ENCODE measurements around the gene ARMC5.
"Not testable (repeated sequence)": the region's sequence is repeated elsewhere in the genome, so short reads cannot be mapped to it uniquely, and the experiment has no call there.

ARMC5 gene

DNA sequence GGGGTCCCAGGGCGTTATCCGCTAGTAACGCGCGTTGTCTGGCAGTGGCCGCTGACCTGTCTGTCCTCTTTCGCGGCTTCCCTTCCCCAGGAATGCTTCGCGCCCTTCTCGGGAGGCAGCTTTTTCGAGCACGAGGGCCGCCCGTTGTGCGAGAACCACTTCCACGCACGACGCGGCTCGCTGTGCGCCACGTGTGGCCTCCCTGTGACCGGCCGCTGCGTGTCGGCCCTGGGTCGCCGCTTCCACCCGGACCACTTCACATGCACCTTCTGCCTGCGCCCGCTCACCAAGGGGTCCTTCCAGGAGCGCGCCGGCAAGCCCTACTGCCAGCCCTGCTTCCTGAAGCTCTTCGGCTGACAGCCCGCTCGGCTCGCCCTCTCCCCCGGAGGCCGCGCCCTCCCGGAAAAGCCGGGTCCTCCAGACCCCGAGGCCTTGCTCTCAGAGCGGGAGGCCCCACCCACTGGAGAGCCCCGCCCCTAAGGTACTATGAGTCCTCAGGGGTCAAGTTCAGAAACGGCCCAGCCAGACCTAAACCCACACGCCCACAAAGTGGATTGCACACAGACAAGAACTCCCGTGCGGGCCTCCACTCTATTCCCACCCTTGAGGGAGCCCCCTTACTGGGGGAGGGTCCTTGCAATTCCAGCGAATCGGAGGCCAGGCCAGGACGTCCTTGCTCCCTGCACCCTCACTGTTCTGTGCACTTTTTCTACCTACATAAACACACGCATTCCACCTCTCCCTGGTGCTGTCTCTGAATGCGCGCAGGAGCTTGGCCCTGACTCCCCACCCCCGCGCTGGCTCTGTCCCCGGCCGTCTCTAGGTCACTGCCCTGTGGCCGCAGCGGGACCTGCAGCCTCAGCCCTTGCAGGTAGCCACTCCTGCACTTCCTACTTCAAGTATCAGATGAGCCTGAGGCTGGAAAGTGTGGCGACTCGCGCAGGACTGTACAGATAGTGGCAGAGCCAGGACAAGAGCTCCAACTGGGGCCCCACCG is 18.2 kb downstream of the ARMC5 start:
- peak; percentile 27 for DNase-seq (ENCODE audit: low spot score)

DNA sequence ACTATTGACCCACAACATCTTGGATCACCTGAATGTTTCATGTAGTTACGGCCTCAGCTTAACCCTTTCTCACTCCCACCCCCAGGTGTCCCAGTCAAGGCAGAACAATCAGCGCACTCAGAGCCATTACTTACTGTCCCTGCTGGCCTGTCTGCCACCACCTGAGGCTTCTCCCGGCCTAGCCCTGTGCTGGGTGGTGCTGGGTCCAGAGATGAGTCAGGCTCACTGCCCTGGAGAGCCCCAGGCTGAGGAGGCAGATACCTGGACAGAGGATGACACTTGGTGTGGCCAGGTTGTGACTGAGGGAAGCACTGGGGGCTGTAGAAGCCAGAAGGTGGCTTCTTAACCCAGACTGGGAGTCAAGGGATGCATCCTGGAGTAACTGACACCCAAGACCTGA is 19.7 kb downstream of the ARMC5 start:
- DNase-seq (ENCODE audit: low spot score): no peak

DNA sequence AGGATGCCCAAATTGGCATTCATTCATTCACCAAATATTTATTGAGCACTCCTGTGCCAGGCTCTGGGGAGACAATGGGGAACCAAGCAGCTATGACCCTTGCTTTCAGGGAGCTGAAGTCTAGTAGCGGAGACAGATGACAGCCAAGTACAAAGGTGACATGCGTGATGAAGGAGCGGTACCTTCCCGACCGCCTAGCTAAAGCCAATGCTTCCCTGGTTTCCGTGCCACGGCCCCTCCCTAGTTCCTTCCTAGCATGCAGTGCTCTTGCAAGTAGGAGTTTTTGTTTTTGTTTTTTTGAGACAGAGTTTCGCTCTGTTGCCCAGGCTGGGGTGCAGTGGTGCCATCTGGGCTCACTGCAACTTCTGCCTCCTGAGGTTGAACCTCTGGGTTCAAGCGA is 20.4 kb downstream of the ARMC5 start:
- no peak for DNase-seq (ENCODE audit: low spot score)

DNA sequence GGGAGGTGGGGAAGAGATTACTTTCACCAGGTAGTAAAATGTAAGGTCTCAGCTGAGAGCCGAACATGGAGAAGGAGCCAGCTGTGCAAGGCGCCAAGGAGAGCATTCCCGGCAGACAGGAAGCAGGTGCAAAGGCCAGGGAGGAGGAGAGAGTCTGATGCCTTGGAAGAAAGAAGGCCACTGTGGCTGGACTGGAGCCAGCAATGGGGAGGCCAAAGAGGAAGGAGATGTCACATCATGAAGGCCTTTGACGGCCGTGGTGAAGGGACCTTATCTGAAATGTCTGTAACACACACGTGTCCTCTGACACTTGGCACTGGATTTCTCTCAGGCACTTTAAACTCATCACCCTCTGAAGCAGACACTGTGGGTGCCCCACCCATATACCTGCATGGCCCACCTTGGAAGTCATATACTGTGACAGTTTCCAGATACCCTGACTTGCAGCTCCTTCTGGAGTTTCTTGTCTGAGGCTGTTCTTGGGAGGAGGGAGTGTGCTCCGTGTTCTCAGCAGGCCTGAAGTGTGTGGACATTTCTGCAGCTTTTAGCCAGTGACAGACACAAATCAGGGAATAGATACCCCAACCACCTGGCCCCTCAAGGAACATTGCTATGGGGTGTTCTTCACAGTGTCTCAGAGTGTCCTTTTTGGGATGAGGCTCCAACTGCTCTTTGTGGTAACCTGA is 21.7 kb downstream of the ARMC5 start:
- DNase-seq (ENCODE audit: low spot score): no peak

DNA sequence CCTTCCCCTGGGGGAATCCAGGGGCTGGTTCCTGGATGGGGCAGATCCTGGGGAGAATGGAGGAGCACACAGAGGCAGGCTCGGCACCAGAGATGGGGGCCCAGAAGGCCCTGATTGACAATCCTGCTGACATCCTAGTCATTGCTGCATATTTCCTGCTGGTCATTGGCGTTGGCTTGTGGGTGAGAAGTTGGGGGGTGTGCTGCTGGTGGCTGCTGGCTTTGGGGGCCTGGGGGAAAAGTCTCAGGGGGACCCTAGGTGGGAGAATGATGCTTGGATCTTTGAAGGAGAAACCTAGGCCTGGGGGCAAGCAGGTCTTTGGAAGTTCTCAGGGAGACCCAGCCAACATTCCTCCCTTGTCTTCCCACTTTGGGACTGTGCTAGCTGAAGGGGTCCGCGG is 23.8 kb downstream of the ARMC5 start, which contains the start of gene SLC5A2:
SLC5A2 (plus strand) TSS at position 43 of the 400 bp plus-strand sequence; CDS start at position 57, 14 bp downstream.
- DNase-seq (ENCODE audit: low spot score): no peak

DNA sequence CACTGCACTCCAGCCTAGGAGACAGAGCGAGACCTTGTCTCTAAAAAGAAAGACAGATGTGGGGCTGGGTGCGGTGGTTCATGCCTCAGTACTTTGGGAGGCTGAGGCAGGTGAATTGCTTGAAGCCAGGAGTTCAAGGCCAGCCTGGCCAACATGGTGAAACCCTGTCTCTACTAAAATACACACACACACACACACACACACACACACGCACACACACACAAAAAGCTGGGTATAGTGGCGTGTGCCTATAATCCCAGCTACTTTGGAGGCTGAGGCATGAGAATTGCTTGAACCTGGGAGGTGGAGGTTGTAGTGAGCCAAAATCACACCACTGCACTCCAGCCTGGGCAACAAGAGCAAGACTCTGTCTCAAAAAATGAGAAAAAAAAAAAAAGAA is 24.7 kb downstream of the ARMC5 start:
- not testable (repeated sequence) for DNase-seq (ENCODE audit: low spot score)

DNA sequence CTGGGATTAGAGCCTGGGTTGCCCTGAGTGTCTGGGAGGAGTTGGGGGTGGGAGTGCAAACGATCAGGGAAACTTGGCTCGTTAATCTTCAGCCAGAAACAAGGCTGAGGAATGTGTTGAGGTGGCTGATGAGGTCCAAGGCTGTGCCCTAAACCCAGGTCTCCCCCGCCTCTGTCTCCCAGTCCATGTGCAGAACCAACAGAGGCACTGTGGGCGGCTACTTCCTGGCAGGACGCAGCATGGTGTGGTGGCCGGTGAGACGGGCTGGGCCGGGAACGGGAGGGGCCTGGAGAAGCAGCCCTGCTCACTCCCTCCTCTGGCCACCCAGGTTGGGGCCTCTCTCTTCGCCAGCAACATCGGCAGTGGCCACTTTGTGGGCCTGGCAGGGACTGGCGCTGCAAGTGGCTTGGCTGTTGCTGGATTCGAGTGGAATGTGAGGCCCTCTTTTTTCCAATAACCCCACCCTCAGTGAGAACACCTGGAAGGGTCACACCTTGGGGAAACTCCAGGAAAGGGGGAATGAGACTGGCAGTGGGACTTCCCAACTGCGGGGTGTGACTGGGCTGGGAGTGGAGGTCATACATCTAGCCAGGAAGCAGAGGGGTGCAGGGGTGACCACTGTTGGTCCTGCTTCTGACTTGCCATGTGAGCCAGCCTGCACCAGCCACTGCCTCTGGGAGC is 25.3 kb downstream of the ARMC5 start:
- DNase-seq (ENCODE audit: low spot score): no peak

DNA sequence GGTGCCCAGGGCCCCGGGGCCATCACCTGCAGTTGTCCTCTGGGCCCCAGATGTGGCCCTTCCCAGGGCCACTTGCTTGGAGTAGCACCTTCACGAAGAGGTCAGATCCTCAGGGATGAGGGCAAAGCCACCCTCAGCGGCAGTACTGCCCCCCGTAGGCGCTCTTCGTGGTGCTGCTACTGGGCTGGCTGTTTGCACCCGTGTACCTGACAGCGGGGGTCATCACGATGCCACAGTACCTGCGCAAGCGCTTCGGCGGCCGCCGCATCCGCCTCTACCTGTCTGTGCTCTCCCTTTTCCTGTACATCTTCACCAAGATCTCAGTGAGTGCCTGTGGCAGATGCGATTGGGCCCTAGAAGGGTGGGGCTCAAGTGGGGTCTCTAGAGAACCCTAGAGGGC is 26.3 kb downstream of the ARMC5 start:
- no peak for DNase-seq (ENCODE audit: low spot score)

DNA sequence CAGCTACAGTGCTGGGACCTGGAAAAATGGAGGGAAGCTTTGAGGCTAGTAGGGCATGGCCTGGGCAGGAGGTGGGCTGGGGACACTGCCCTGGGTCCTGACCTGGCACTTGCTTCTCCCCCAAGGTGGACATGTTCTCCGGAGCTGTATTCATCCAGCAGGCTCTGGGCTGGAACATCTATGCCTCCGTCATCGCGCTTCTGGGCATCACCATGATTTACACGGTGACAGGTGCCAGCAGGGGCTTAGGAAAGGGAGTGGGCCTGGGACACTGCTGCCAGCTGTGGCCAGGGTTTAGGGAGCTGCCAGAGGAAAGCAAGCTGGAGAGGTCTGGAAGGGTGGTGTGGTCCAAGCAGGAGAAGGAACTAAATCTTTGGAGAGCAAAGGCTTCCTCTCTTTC is 26.7 kb downstream of the ARMC5 start:
- DNase-seq (ENCODE audit: low spot score): no peak

DNA sequence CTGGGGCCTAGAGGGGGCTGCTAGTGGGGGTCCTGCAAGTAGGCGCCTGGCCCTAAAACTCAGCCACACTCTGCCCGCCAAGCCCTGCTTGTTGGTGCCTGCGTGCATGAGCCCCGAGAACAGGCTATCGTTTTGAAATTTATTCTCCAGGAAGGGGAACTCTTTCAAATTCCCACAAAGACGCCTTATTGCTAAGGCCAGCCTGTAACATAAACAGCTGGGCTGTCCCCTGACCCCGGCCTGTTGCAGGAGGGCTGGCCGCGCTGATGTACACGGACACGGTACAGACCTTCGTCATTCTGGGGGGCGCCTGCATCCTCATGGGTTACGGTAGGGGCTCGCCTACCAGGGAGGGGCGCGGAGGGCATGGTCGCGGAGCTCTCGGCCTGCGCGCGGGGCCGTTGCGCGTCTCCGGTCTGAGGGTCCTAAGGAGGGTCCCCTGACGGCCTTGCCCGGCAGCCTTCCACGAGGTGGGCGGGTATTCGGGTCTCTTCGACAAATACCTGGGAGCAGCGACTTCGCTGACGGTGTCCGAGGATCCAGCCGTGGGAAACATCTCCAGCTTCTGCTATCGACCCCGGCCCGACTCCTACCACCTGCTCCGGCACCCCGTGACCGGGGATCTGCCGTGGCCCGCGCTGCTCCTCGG is 27.9 kb downstream of the ARMC5 start:
- DNase-seq (ENCODE audit: low spot score): no peak

DNA sequence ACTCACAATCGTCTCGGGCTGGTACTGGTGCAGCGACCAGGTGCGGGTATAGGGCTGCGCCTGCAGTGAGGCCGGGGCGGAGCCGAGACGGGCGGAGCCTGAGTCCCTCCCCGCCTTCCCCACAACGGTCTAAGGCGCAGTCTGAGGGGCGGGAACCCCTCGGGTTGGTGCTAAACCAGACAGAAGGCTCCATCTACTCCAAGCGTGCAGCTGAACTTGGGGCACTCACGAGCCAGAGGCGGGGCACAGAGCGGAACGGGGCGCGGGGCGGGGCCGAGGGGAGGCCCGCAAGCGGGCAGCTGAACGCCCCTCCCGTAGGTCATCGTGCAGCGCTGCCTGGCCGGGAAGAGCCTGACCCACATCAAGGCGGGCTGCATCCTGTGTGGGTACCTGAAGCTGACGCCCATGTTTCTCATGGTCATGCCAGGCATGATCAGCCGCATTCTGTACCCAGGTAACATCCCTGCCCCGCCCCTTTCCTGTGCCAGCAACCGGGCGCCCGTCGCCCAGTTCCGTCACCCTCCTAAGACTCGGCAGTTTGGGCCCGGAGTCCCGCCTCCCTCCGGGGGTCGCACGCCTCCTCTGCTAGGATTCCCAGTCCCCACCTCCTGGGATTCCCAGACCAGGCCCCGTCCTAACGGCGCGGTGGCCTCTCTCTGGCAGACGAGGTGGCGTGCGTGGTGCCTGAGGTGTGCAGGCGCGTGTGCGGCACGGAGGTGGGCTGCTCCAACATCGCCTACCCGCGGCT is 28.6 kb downstream of the ARMC5 start:
- peak; percentile 76 for DNase-seq (ENCODE audit: low spot score)

DNA sequence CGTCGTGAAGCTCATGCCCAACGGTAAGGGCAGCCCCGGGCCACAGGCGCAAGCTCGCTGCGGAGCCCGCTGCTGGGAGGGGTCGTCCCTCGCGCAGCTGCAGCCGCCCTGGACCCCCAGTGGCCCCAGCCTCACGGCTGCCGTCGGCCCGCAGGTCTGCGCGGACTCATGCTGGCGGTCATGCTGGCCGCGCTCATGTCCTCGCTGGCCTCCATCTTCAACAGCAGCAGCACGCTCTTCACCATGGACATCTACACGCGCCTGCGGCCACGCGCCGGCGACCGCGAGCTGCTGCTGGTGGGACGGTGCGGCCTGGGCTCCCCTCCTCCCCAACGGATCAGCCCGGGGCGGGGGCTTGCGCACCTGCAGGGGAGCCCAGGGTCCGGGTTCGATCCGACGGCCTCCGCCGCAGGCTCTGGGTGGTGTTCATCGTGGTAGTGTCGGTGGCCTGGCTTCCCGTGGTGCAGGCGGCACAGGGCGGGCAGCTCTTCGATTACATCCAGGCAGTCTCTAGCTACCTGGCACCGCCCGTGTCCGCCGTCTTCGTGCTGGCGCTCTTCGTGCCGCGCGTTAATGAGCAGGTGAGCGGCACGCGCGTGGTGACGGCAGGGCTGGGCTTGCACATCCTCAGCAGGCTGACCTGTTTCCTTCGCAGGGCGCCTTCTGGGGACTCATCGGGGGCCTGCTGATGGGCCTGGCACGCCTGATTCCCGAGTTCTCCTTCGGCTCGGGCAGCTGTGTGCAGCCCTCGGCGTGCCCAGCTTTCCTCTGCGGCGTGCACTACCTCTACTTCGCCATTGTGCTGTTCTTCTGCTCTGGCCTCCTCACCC is 29.4 kb downstream of the ARMC5 start:
- no peak for DNase-seq (ENCODE audit: low spot score)

DNA sequence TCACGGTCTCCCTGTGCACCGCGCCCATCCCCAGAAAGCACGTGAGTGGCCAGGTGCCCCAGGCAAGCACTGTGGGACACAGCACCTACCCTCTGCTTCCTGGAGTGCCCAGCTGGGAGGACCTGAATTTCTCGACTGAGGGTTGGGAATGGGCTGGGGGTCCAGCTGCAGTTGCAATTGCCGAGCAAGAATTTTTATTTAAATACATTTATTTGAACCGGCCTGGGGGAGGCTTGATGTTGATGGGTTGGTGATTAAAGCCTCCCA is 29.9 kb downstream of the ARMC5 start:
- DNase-seq (ENCODE audit: low spot score): no peak

DNA sequence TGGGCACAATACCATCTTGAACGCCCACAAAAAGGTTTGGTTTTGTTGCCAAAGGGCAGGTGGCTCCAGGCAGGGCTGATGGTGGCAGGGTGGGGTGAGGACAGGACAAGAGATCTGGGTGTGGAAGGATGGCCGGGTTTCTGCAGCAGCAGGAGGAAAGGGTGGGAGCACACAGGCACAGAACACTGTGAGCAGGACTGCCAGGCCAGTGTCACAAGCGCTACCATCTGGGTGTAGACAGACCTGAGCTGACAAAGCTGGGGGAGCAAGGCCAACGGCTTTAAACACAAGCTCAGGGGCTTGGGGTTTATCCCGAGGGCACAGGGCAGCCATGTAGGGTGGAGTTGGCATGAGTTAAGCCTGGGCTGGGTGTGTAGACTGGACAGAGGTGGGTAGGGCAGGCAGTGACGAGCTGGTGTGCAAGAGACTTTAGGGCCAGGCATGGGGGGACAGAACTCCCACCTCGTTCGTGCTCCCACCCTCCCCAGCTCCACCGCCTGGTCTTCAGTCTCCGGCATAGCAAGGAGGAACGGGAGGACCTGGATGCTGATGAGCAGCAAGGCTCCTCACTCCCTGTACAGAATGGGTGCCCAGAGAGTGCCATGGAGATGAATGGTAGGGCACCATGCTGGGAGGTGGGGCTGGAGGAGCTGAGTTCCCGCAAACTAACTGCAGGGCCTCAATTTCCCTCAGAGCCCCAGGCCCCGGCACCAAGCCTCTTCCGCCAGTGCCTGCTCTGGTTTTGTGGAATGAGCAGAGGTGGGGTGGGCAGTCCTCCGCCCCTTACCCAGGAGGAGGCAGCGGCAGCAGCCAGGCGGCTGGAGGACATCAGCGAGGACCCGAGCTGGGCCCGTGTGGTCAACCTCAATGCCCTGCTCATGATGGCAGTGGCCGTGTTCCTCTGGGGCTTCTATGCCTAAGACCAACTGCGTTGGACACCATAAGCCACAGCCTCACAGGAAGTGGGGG is 30.6 kb downstream of the ARMC5 start:
- no peak for DNase-seq (ENCODE audit: low spot score)

DNA sequence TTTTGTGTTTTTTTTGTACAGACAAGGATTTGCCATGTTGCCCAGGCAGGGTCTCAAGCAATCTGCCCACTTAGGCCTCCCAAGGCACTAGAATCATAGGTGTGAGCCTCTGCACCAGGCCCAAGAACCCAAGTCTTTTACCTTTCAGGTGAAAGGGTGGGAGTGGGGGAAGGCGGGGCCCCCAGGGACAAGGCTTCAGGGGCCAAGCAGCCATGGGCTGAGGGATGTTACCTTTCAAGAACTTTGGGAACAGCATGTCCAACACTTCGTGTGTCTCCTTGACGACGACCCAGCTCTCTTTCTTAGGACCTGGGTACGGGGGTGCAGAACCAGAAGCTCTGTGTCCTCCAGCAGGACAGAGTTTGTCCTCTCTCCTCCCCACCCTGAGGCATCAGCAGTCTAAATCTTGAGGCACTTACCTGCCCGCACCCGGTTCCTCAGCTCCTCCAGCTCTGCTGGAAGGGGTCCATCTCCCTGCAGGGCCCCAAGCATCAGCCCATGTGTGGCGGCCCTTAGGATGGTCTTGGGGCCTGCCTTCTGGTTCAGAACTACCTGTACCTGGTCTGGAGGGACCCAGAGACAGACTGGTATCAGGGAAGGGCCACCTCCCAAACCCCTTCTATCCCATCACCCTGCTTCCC is 32.6 kb downstream of the ARMC5 start:
- no peak for DNase-seq (ENCODE audit: low spot score)

DNA sequence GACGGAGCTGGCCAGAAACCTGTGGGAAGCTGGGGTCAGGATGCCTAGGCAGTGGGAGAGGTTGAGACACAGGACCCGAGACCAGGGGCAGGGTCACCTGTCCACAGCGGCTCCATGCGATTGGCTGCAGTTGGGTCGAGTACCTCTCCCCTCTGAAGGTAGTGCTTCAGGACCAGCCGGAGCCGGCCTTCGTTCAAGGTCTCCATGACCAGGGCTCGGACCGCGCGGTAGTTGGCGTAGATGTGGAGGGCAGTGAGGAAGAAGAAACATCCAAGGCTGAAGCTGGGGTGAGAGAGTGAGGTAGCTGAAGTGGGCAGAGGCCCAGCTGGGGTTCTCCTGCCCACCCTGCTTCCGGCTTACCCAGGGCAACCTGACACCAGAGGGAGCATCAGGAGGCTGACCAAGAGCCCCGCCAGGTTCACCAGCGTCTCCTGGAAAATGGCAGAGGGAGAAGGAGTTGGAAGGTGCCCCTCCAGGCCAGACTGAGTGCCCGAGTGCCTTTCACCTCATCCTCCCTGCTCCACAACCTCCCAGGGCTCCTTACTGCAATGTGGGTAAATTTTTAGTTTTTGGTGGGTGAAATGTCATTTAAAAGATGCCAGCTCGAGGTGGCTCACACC is 34.3 kb downstream of the ARMC5 start:
- DNase-seq (ENCODE audit: low spot score): no peak

DNA sequence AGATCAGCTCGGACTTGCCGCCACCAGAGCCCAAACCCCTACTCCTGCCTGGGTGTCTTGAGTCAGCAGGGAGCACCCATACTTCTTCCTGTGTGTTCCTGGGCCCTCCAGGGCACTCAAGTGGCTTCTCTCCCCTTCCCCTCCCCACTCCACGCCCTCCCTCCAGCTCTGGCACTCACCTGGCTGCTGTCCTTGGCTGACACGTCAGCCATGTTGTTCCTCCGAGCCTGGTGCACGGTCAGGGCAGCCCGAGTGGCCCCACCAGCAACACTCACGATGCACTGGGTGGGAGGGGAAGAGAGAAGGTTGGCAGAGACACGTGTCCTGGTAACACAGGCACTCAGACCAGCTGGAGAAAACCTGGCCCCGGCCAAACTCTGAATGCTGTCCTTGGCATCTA is 37.4 kb downstream of the ARMC5 start:
- no peak for DNase-seq (ENCODE audit: low spot score)

DNA sequence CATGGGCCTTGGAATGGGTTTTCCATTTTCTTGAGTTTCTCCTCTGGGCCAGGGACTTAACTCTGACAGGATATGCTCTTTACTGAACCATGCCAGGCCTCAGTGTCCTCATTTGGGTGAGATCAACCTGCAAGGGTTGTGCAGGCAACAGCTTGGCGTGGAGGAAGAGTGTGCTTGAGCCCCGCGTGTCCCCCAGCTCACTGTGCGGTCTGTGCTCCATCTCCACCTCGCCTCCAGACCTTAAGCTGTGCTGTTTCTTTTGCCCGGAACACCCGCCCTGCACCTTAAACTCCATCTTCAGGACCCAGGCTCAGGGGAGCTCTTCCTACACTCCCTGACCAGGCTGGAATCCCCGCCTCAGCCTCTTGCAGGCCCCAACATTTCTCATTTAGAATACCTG is 39.2 kb downstream of the ARMC5 start:
- DNase-seq (ENCODE audit: low spot score): no peak

DNA sequence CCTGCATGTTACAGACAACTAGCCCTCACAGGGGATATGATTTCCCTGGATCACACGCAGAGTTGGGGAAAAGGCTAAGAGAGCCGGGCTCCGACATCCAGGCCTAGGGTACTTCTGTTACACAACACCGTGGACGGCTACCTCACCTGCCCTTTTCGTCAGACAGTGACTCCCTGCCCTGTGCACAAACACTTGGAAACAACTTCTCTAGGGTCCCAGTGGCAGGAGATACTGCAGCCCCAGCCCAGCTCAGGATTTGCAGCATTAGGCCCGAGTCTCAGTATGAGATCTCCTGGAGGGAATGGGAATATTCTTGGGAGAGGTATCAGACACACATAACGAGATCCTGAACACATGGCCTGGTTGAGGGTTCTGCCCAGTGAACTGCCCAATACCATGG is 40.6 kb downstream of the ARMC5 start:
- no peak for DNase-seq (ENCODE audit: low spot score)
